ENCODE measurements around the gene KCND1.

KCND1 gene

DNA sequence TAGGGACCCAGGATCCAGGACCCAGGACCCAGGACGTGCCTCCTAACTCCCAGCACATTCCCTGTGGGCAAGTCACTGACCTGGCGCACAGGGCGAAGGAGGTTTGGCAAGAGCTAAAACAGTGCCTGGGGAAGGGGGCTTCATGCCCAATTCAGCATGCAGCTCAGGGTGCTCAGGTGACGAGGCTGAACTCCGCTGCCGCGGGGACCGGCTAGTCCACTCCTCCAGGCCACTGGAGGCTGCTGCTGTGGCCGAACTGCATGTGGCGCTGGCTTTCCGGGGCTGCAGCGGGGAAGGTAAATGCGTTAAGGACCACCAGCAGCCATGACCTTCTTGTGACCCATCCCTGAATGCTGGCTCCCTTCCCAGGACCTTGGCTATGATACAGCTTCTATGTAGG, 47.9 kb downstream of the KCND1 start:
- no peak for TF ChIP-seq CTCF (IDR thresholded peaks at IDR 0.05; ENCODE audit: control insufficient read depth, insufficient read depth, low read depth, low read length, missing control alignments)
- H3K4me3 ChIP-seq (ENCODE audit: control insufficient read depth, low read depth, low read length): no peak overlapping the region
- no peak for DNase-seq (ENCODE audit: low read depth)

- no peak overlapping the region for H3K4me3 ChIP-seq (ENCODE audit: control insufficient read depth, low read depth, low read length)
- DNase-seq (ENCODE audit: low read depth): no peak
- TF ChIP-seq CTCF (IDR thresholded peaks at IDR 0.05; ENCODE audit: control insufficient read depth, insufficient read depth, low read depth, low read length, missing control alignments): no peak
Measured at GRCh38 chrX:48920718-48921104, 50.9 kb downstream of the KCND1 start.

DNA sequence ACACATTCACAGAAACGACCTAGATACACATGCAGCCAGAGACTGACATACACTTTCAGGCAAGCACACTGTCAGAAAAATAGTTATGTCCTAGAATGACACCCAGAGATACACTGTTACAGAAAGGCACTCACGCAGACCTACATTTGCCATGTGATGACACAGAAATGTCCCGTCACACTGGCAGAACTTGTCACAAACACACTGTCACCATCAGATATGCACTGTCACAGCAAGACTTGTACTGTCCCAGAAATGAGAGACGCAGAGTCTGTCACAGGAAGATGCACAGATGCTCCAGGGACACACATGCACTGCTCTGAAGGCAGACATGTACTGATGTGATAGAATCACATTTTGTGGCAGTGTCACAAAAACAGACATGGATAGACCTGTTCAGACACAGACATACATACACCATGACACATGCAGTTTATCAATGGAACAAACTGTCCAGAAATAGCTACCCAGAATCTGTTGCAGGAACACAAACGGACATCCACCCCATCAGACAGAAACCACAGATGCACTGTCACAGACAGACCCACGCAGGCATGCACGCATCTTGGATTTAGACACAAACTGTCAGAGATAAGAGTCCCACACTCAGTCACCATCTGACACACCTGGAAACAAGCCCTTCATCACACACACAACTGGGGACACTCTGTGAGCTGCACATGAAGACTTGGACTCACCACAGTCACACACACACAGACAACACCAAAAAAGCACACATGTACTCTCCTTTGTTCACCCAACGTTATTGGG, 51.5 kb downstream of the KCND1 start:
- no peak for TF ChIP-seq CTCF (IDR thresholded peaks at IDR 0.05; ENCODE audit: control insufficient read depth, insufficient read depth, low read depth, low read length, missing control alignments)
- H3K4me3 ChIP-seq (ENCODE audit: control insufficient read depth, low read depth, low read length): no peak overlapping the region
- no peak for DNase-seq (ENCODE audit: low read depth)

GRCh38 chrX:48919360-48919841, 52.2 kb downstream of the KCND1 start:
- DNase-seq (ENCODE audit: low read depth): no peak
- TF ChIP-seq CTCF (IDR thresholded peaks at IDR 0.05; ENCODE audit: control insufficient read depth, insufficient read depth, low read depth, low read length, missing control alignments): no peak
- no peak overlapping the region; the same call in 1 of the 2 replicates for H3K4me3 ChIP-seq (ENCODE audit: control insufficient read depth, low read depth, low read length)

- DNase-seq (ENCODE audit: low read depth): no peak
- no peak for TF ChIP-seq CTCF (IDR thresholded peaks at IDR 0.05; ENCODE audit: control insufficient read depth, insufficient read depth, low read depth, low read length, missing control alignments)
- peak within 1 kb of the TSS; percentile 67 for H3K4me3 ChIP-seq (ENCODE audit: control insufficient read depth, low read depth, low read length)
Measured at GRCh38 chrX:48918643-48919340, 52.9 kb downstream of the KCND1 start, which contains the start of gene PIM2. Gene PIM2 (minus strand): TSS chrX:48919024. CDS start chrX:48918834, 190 bp downstream.

GRCh38 chrX:48918301-48918642, 53.4 kb downstream of the KCND1 start:
- peak overlapping the region; percentile 67 for H3K4me3 ChIP-seq (ENCODE audit: control insufficient read depth, low read depth, low read length)
- no peak for TF ChIP-seq CTCF (IDR thresholded peaks at IDR 0.05; ENCODE audit: control insufficient read depth, insufficient read depth, low read depth, low read length, missing control alignments)
- DNase-seq (ENCODE audit: low read depth): no peak

Measured in AG09309 (cell line).